ENCODE measurements around the gene TMPRSS2. TPM values are rescaled to one million over a fixed set of nuclear protein-coding genes. Genes with fewer than 3 reads are reported as not detected.

The TMPRSS2 gene
- total and polyA plus RNA-seq, 7 donors, result 0.33 to 434 (median 34.4) TPM; not detected in 1

DNA sequence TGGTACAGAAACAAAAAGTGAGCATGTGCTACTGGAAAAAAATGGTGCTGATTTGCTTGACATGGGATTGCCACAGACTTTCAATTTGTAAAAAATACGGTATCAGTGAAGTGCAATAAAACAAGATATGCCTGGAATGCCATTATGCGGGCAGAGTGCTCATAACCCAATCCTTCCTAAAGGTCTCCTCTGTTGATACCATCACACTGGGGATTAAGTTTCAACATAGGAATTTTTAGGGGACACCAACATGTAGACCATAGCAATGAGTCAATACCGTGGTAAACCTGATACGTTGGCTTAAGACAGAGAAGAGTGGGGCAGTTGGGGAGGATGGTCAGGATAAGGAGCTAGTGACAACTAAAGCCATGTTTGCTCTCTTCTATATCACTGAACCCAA is 61.4 kb downstream of the TMPRSS2 start:
- 71 to 98% methylated on average over 4 of the region's 4 CpGs for WGBS, 2 donors
- Histone ChIP-seq H3K4me1 (no peaks in the 10 kb centered on the region), H3K36me3 (peaks cover 0 to 88% (median 3%) of the 10 kb centered on the region in 4 donors), H3K27me3 (no peaks in the 10 kb centered on the region), H3K27ac (no peak overlapping the region), H3K9me3 (no peaks in the 10 kb centered on the region), H3K4me3 (no peak overlapping the region)
- intact Hi-C loops (cut with DNase I), result no loop called here
- no peak for TF ChIP-seq EP300 (IDR thresholded peaks at IDR 0.05)
- no peak for DNase-seq

GRCh38 chr21:41445465-41445862 is 62.5 kb downstream of the TMPRSS2 start:
- Histone ChIP-seq H3K9me3 (no peaks in the 10 kb centered on the region), H3K4me1 (no peaks in the 10 kb centered on the region), H3K36me3 (peaks cover 0 to 90% (median 9%) of the 10 kb centered on the region in 4 donors), H3K27me3 (no peaks in the 10 kb centered on the region), H3K27ac (no peak overlapping the region), H3K4me3 (no peak overlapping the region)
- intact Hi-C loops (cut with DNase I), result no loop called here
- no peak for DNase-seq
- 88 to 93% methylated on average over 7 of the region's 7 CpGs for WGBS, 2 donors
- TF ChIP-seq EP300 (IDR thresholded peaks at IDR 0.05) (no peak), POLR2A (IDR thresholded peaks at IDR 0.05) (no peak), POLR2AphosphoS5 (IDR thresholded peaks at IDR 0.05) (no peak)
- TF ChIP-seq, protein P1, sequence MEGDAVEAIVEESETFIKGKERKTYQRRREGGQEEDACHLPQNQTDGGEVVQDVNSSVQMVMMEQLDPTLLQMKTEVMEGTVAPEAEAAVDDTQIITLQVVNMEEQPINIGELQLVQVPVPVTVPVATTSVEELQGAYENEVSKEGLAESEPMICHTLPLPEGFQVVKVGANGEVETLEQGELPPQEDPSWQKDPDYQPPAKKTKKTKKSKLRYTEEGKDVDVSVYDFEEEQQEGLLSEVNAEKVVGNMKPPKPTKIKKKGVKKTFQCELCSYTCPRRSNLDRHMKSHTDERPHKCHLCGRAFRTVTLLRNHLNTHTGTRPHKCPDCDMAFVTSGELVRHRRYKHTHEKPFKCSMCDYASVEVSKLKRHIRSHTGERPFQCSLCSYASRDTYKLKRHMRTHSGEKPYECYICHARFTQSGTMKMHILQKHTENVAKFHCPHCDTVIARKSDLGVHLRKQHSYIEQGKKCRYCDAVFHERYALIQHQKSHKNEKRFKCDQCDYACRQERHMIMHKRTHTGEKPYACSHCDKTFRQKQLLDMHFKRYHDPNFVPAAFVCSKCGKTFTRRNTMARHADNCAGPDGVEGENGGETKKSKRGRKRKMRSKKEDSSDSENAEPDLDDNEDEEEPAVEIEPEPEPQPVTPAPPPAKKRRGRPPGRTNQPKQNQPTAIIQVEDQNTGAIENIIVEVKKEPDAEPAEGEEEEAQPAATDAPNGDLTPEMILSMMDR (IDR thresholded peaks at IDR 0.05), result no peak

GRCh38 chr21:41444703-41445464 is 63.1 kb downstream of the TMPRSS2 start:
- no peak for DNase-seq
- 92 to 93% methylated on average over 13 of the region's 13 CpGs for WGBS, 2 donors
- Histone ChIP-seq H3K27me3 (no peaks in the 10 kb centered on the region), H3K27ac (no peak overlapping the region), H3K4me3 (no peak overlapping the region), H3K4me1 (no peaks in the 10 kb centered on the region), H3K9me3 (no peaks in the 10 kb centered on the region), H3K36me3 (peaks cover 0 to 94% (median 9%) of the 10 kb centered on the region in 4 donors)
- TF ChIP-seq, protein P1 (IDR thresholded peaks at IDR 0.05), result no peak
- intact Hi-C loops (cut with DNase I), result no loop called here

- H3K27ac ChIP-seq, result no peak overlapping the region
- no peak for DNase-seq
- H3K4me1 ChIP-seq, result no peaks in the 10 kb centered on the region
- H3K36me3 ChIP-seq, result peaks cover 0 to 95% (median 12%) of the 10 kb centered on the region in 4 donors
- WGBS, 2 donors, result 94 to 97% methylated on average over 7 of the region's 7 CpGs
- H3K27me3 ChIP-seq, result no peaks in the 10 kb centered on the region
- no peaks in the 10 kb centered on the region for H3K9me3 ChIP-seq
- TF ChIP-seq, protein P1 (IDR thresholded peaks at IDR 0.05), result no peak
- TF ChIP-seq POLR2AphosphoS5 (IDR thresholded peaks at IDR 0.05), result no peak
- no peak for TF ChIP-seq EP300 (IDR thresholded peaks at IDR 0.05)
- TF ChIP-seq POLR2A (IDR thresholded peaks at IDR 0.05), result no peak
- no peak overlapping the region for H3K4me3 ChIP-seq
- intact Hi-C loops (cut with DNase I), result no loop called here
Observed at GRCh38 chr21:41443562-41443961, 64.4 kb downstream of the TMPRSS2 start.

DNA sequence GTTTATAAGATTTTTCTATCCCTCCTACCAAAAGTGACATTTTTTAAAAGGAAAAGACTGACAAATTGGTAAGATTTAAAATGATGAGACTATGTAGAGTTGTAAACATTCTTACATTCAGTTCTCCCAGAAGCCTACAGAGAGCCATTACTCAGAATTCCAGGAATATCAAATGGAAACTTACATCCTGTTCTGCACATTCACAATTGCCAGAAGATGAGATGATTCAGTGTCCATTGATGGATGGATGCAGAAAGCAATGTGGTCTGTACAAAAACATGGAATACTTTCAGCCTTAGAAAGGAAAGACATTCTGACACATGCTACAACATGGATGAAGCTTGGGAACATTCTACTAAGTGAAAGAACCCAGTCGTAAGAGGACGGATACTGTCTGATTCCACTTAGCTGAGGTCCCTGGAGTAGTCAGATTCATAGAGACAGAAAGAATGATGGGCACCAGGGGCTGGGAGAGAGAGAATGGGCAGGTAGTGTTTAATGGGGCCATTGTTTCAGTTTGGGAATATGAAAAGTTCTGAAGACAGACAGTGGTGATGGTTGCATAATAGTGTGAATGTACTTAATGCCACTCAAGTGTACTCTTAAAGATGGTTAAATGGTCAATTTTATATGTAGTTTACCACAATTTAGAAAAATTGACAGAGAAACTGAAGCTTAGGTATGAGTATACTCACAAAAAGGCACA is 65.3 kb downstream of the TMPRSS2 start:
- intact Hi-C loops (cut with DNase I), result no loop called here
- Histone ChIP-seq H3K4me1 (no peaks in the 10 kb centered on the region), H3K27me3 (no peaks in the 10 kb centered on the region), H3K9me3 (no peaks in the 10 kb centered on the region), H3K27ac (no peak overlapping the region), H3K36me3 (peaks cover 0 to 97% (median 12%) of the 10 kb centered on the region in 4 donors), H3K4me3 (no peak overlapping the region)
- TF ChIP-seq POLR2AphosphoS5 (IDR thresholded peaks at IDR 0.05), result no peak
- TF ChIP-seq POLR2A (IDR thresholded peaks at IDR 0.05), result no peak
- no peak for TF ChIP-seq EP300 (IDR thresholded peaks at IDR 0.05)
- TF ChIP-seq, protein P1 (IDR thresholded peaks at IDR 0.05), result no peak
- 96 to 97% methylated on average over 2 of the region's 2 CpGs for WGBS, 2 donors
- DNase-seq, result no peak

Measured in sigmoid colon (tissue), 7 donors.